ENCODE results near the gene LRP1B.

GRCh38 chr2:141195087-141195486, 935.7 kb downstream of the LRP1B start:
- TF ChIP-seq GATA2 (IDR thresholded peaks at IDR 0.05; ENCODE audit: low read depth, low read length): no peak
- no peak for TF ChIP-seq GATA3 (IDR thresholded peaks at IDR 0.05; ENCODE audit: low read depth, low read length)
